DND-41 (cell line): ENCODE results near the gene NHEJ1.

Experiments used
- ATAC-seq: fragments of 200-7000 bp; cut with Tn5 transposase; 3 replicates; pipeline ENCODE4 v1.9.1; 2021; ENCODE audit warnings: low read depth; ENCODE audit not compliant: insufficient read depth
- DNase-seq: peaks from one replicate; pipeline ENCODE4 v3.0.0-alpha.2; 2020
- H2AFZ ChIP-seq: 2 replicates; pipeline ENCODE4 v1.6.0; 2012; ENCODE audit warnings: low read depth, low read length
- H3K27ac ChIP-seq: 2 replicates; pipeline ENCODE4 v1.5.1; 2012; ENCODE audit warnings: low read length, inconsistent platforms
- H3K27me3 ChIP-seq: fragments of 200-600 bp; sonication (generic); 2 replicates; pipeline ENCODE4 v1.6.0; 2012; ENCODE audit warnings: low read length, mild to moderate bottlenecking, inconsistent platforms; ENCODE audit not compliant: insufficient read depth, poor library complexity
- H3K36me3 ChIP-seq: 2 replicates; pipeline ENCODE4 v1.5.1; 2012; ENCODE audit warnings: low read length, inconsistent platforms; ENCODE audit not compliant: insufficient read depth
- H3K4me1 ChIP-seq: 2 replicates; pipeline ENCODE4 v1.5.1; 2012; ENCODE audit warnings: mild to moderate bottlenecking, low read length; ENCODE audit not compliant: insufficient read depth
- H3K4me2 ChIP-seq: 2 replicates; pipeline ENCODE4 v1.6.0; 2012; ENCODE audit warnings: mild to moderate bottlenecking, moderate library complexity, low read length, inconsistent platforms; ENCODE audit not compliant: insufficient read depth
- H3K4me3 ChIP-seq, 2 experiments: fragments of 200-600 bp in 1 of 2; shearing (Covaris generic) in 1 of 2; 2 replicates each; pipeline ENCODE4 v1.5.1; 2012 to 2016; ENCODE audit warnings: inconsistent platforms in 2 of 2, low read length in 2 of 2, mild to moderate bottlenecking in 2 of 2, low read depth in 1 of 2, moderate library complexity in 1 of 2
- H3K79me2 ChIP-seq: 2 replicates; pipeline ENCODE4 v1.6.0; 2012; ENCODE audit warnings: low read length, inconsistent platforms; ENCODE audit not compliant: insufficient read depth
- H3K9ac ChIP-seq: 2 replicates; pipeline ENCODE4 v1.6.0; 2012; ENCODE audit warnings: low read depth, mild to moderate bottlenecking, inconsistent platforms, low read length, moderate library complexity
- H3K9me3 ChIP-seq: 2 replicates; pipeline ENCODE4 v1.5.1; 2012; ENCODE audit warnings: low read length, moderate library complexity, mild to moderate bottlenecking, inconsistent platforms; ENCODE audit not compliant: insufficient read depth, severe bottlenecking
- H4K20me1 ChIP-seq: 2 replicates; pipeline ENCODE4 v1.6.0; 2012; ENCODE audit warnings: low read length; ENCODE audit not compliant: insufficient read depth
- EZH2 ChIP-seq: IDR thresholded peaks from 3 replicates; pipeline ENCODE4 v1.6.1; 2012; ENCODE audit warnings: borderline replicate concordance, low read depth, mild to moderate bottlenecking, moderate library complexity, low read length, inconsistent platforms; ENCODE audit not compliant: severe bottlenecking
- TF ChIP-seq, protein P1 (sequence below): IDR thresholded peaks from 2 replicates; pipeline ENCODE4 v1.5.1; 2012; ENCODE audit warnings: borderline replicate concordance, low read length, moderate library complexity, mild to moderate bottlenecking; ENCODE audit not compliant: poor library complexity, severe bottlenecking; ENCODE audit errors: extremely low read depth

NHEJ1 gene

DNA sequence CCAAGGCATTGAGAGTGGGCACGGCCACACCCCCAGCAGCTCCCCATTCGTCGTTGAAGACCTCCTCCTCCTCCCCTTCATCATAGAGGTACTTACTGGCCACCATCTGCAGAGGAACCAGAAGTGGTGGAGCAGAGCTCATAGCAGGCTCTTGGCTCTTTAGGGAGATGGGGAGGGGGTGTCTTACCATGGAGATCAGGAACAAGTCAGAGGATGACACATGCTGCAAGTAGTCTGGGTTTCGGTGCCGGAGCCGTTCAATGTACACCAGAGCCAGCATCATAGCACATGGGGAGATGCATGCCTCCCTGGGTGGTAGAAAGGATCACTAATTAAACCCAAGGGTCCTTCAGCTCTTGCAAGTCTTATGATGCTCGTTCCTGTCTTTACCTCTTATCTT is 14.2 kb upstream of the NHEJ1 start:
- no peak overlapping the region for H3K4me3 ChIP-seq
- peaks cover 15% of the 10 kb centered on the region; the same call in 1 of the 2 replicates for H4K20me1 ChIP-seq
- TF ChIP-seq, protein P1, sequence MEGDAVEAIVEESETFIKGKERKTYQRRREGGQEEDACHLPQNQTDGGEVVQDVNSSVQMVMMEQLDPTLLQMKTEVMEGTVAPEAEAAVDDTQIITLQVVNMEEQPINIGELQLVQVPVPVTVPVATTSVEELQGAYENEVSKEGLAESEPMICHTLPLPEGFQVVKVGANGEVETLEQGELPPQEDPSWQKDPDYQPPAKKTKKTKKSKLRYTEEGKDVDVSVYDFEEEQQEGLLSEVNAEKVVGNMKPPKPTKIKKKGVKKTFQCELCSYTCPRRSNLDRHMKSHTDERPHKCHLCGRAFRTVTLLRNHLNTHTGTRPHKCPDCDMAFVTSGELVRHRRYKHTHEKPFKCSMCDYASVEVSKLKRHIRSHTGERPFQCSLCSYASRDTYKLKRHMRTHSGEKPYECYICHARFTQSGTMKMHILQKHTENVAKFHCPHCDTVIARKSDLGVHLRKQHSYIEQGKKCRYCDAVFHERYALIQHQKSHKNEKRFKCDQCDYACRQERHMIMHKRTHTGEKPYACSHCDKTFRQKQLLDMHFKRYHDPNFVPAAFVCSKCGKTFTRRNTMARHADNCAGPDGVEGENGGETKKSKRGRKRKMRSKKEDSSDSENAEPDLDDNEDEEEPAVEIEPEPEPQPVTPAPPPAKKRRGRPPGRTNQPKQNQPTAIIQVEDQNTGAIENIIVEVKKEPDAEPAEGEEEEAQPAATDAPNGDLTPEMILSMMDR: no peak
- no peak for TF ChIP-seq EZH2

DNA sequence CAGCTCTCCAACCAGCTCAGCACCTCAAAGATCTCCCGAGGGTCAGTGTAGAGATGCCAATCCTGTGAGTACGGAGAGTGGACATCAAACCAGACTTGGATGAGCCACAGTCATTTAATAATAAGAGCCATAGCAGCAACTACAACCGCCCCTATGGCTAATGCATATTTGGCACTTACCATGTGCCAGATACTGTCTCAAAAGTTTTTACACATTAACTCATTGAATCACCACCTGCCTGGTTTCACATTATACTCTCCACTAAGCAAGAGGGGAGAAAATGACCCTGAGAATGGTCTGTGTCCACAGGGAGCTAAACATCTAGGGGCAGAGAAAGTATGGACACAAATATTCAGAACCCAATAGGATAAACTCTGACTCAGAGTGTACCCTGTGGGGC is 13.5 kb upstream of the NHEJ1 start:
- peaks cover 27% of the 10 kb centered on the region for H3K4me1 ChIP-seq
- peaks cover 30% of the 10 kb centered on the region for H3K79me2 ChIP-seq
- peaks cover 9% of the 10 kb centered on the region; the same call in 1 of the 2 replicates for H4K20me1 ChIP-seq
- no peak overlapping the region for H2AFZ ChIP-seq
- no peaks in the 10 kb centered on the region for H3K27me3 ChIP-seq
- H3K4me2 ChIP-seq: no peak overlapping the region
- TF ChIP-seq, protein P1: no peak
- no peak for TF ChIP-seq EZH2
- H3K27ac ChIP-seq: no peak overlapping the region
- peaks cover 42% of the 10 kb centered on the region for H3K36me3 ChIP-seq
- ATAC-seq: no peak
- no peak overlapping the region for H3K4me3 ChIP-seq
- no peak overlapping the region for H3K9ac ChIP-seq
- DNase-seq: no peak
- no peaks in the 10 kb centered on the region for H3K9me3 ChIP-seq

More for the DNA sequence above, 14.2 kb upstream of the NHEJ1 start:
- H3K4me1 ChIP-seq: peaks cover 33% of the 10 kb centered on the region
- H3K9ac ChIP-seq: no peak overlapping the region
- no peak overlapping the region for H2AFZ ChIP-seq
- H3K79me2 ChIP-seq: peaks cover 36% of the 10 kb centered on the region
- no peaks in the 10 kb centered on the region for H3K9me3 ChIP-seq
- no peak overlapping the region for H3K27ac ChIP-seq
- H3K4me2 ChIP-seq: no peak overlapping the region
- ATAC-seq: no peak
- DNase-seq: no peak
- H3K27me3 ChIP-seq: no peaks in the 10 kb centered on the region
- H3K36me3 ChIP-seq: peaks cover 48% of the 10 kb centered on the region

DNA sequence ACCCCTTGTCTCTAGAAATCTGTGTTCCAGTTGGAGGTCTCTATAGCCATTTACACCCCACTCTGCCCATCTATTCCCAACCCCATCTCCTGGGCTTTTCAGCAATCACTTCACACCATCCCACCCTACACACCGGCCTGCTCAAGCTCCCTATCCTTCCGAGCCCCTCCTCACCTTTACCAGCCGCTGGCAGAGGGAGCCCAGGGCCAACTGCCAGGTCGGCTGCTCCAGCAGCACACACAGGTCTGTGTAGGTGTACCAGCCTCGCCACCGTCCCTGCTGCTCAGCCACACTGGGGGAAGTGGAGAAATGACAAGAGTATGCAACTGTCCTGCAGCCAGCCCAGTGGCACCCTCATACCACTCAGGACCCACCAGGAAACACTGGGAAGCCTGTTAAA is 12.6 kb upstream of the NHEJ1 start:
- TF ChIP-seq EZH2: no peak
- TF ChIP-seq, protein P1: no peak
- Histone ChIP-seq H3K9ac (no peak overlapping the region), H3K4me3 (no peak overlapping the region), H3K79me2 (peaks cover 21% of the 10 kb centered on the region), H3K36me3 (peaks cover 42% of the 10 kb centered on the region), H3K4me2 (no peak overlapping the region), H3K9me3 (no peaks in the 10 kb centered on the region), H2AFZ (no peak overlapping the region), H3K27ac (no peak overlapping the region), H3K27me3 (no peaks in the 10 kb centered on the region), H3K4me1 (peaks cover 21% of the 10 kb centered on the region), H4K20me1 (peaks cover 4% of the 10 kb centered on the region; the same call in 1 of the 2 replicates)
- DNase-seq (no peak), ATAC-seq (no peak)
